Neural progenitor cell (in vitro differentiated cells): Measurements from ENCODE around the gene TBC1D10A.

Experiments
- EZH2 ChIP-seq: fragments of 200-600 bp; sonication (generic); IDR thresholded peaks from 2 replicates; pipeline ENCODE4 v1.6.1; 2017; ENCODE audit warnings: antibody characterized with exemption, mild to moderate bottlenecking, moderate library complexity
- EZH2phosphoT487 ChIP-seq: fragments of 200-600 bp; sonication (generic); IDR thresholded peaks from 2 replicates; pipeline ENCODE4 v1.6.1; 2017; ENCODE audit warnings: antibody characterized with exemption
- TF ChIP-seq, protein P1 (sequence below): fragments of 200-600 bp; sonication (generic); IDR thresholded peaks from 2 replicates; pipeline ENCODE4 v1.5.1; 2017; ENCODE audit warnings: antibody characterized with exemption, mild to moderate bottlenecking

DNA sequence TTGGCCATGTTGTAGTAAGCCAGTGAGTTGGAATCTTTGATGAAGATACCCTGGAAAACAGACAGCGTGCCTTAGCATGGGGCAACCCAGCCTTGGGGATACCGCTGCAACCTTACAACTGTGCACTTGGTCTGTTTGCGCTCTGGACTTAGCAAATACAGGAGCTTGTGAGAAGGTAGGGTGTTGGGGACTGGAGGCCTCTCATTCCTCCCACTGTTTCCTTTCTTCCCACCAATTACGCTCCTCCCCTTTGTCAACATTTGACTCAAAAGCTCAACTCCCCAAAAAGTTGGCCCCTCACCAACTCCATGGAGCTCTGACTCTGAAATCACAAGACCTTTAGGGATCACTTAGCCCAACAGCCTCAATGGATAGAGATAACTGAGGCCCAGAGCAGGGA is 7.9 kb upstream of the TBC1D10A start:
- TF ChIP-seq, protein P1, sequence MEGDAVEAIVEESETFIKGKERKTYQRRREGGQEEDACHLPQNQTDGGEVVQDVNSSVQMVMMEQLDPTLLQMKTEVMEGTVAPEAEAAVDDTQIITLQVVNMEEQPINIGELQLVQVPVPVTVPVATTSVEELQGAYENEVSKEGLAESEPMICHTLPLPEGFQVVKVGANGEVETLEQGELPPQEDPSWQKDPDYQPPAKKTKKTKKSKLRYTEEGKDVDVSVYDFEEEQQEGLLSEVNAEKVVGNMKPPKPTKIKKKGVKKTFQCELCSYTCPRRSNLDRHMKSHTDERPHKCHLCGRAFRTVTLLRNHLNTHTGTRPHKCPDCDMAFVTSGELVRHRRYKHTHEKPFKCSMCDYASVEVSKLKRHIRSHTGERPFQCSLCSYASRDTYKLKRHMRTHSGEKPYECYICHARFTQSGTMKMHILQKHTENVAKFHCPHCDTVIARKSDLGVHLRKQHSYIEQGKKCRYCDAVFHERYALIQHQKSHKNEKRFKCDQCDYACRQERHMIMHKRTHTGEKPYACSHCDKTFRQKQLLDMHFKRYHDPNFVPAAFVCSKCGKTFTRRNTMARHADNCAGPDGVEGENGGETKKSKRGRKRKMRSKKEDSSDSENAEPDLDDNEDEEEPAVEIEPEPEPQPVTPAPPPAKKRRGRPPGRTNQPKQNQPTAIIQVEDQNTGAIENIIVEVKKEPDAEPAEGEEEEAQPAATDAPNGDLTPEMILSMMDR, result no peak
- TF ChIP-seq EZH2 (no peak), EZH2phosphoT487 (no peak)
